HCT116 (cell line): ENCODE results near the gene TICAM1.

Experiments used
- CBX3 ChIP-seq: IDR thresholded peaks from 2 replicates; pipeline ENCODE4 v1.6.1; 2012; ENCODE audit warnings: low read depth
- CTCF ChIP-seq, 3 experiments: fragments of 200-600 bp in 1 of 3; sonication (generic) in 1 of 3; IDR thresholded peaks in 2 of 3; conservative IDR thresholded peaks in 1 of 3; 2 replicates each; pipeline ENCODE4 v1.5.1; 2012 to 2017; ENCODE audit warnings: low read depth in 2 of 3, low read length in 2 of 3, antibody characterized with exemption in 1 of 3, borderline replicate concordance in 1 of 3, control low read depth in 1 of 3, mild to moderate bottlenecking in 1 of 3, mixed read lengths in 1 of 3, mixed run types in 1 of 3, moderate library complexity in 1 of 3; ENCODE audit not compliant: insufficient read depth in 1 of 3
- EZH2 ChIP-seq: fragments of 200-600 bp; sonication (generic); IDR thresholded peaks from 2 replicates; pipeline ENCODE4 v1.6.1; 2017; ENCODE audit warnings: antibody characterized with exemption, mixed run types
- EZH2phosphoT487 ChIP-seq: fragments of 200-600 bp; IDR thresholded peaks from 2 replicates; pipeline ENCODE4 v1.6.1; 2018; ENCODE audit warnings: antibody characterized with exemption, borderline replicate concordance
- JUND ChIP-seq: IDR thresholded peaks from 2 replicates; pipeline ENCODE4 v1.6.1; 2012
- POLR2A ChIP-seq: IDR thresholded peaks from 2 replicates; pipeline ENCODE4 v1.7.0; 2011; ENCODE audit warnings: borderline replicate concordance; ENCODE audit not compliant: insufficient read depth, insufficient read length; ENCODE audit errors: extremely low read depth
- REST ChIP-seq: IDR thresholded peaks from 2 replicates; pipeline ENCODE4 v1.6.1; 2012; ENCODE audit warnings: low read depth

- TF ChIP-seq CBX3 (no peak), CTCF (IDR thresholded peaks at IDR 0.05 in 2 of 3, conservative IDR thresholded peaks at IDR 0.05 in 1 of 3; ENCODE audit: borderline replicate concordance in 1 of 3, insufficient read depth in 1 of 3, low read depth in 2 of 3, low read length in 2 of 3) (no peak), EZH2phosphoT487 (no peak), POLR2A (no peak), EZH2 (no peak), JUND (no peak), REST (no peak)
Observed at GRCh38 chr19:4847190-4847973, 15.9 kb upstream of the TICAM1 start.
